Measurements from ENCODE around the gene MGMT. TPM values are rescaled to one million over a fixed set of nuclear protein-coding genes. Genes with fewer than 3 reads are reported as not detected.

Gene MGMT
- total RNA-seq, 1 donor from 2014 or later: 14.5 TPM

DNA sequence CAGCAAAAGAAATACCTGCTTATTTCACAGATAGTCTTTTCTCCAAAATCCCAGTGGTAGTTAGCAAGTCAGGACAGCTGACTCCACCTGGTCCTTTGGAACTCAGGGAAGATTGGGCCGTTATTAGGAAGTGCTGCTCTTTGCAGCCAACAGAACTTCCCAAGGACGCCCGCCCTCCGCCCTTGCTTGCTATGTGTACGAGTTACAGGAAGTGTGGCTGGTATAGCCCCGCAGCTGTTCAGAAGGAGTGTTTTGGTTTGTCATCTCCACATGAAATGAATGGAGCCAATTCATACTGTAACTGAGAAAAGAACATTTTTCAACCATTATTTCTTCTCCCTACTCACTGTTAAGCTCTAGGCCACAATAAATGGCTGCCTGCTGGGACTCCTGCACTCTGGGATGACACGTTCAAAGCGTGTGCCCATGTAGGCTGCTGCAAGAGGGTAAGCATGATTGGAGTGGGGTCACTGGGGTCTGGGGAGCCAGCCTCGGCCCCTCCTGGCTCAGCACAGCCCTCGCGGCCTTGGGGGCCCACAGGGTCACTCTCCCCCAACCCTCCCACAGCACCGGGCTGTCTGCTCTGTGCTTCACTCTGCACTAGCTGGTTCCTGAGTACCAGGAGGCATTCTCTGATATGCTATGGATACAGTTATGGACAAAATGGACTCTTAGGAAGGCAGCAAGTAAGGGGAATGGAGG, 253.0 kb downstream of the MGMT start:
- DNase-seq (ENCODE audit: missing footprints) (no peak), ATAC-seq (no peak)
- intact Hi-C loops (cut with DNase I): no loop called here

DNA sequence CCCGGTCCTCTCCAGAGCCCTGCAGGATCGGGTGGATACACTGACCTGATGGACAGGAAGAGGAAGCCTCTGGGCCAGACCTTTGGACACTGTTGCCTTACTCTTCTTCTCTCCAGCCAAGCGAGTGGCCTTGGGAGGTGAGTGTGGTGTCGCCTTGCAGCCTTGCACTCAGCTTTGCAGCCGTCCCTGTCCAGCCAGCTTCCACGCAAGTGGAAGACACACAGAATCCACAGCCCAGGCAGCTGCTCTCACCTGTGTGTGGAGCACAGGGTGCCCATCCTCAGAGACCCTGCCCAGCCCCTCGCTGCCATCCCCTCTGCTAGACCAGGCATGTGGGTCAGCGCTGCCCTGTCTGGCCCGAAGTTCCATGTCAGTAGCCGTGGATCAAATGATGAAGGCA, 258.0 kb downstream of the MGMT start:
- intact Hi-C loops (cut with DNase I): no loop called here
- no peak for DNase-seq (ENCODE audit: missing footprints)
- ATAC-seq: no peak

DNA sequence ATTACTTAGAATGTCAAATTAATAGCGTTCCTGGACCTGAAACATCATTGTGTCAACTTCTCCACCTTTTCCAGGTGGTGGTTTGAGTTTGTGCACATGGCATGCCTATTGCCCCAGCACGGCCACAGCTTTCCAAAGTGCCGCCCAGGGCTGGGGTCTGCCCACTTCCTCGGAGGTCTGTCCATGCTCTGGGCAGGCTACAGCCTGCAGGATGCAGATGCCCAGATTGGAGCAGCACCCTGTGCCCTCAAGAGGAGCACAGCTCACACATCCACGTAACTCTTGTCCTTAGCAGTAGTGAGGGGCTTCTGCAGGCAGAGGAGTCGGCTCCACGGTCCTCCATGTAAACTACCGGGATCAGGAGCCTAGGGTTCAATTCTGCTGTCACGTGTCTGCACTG, 258.4 kb downstream of the MGMT start:
- no peak for DNase-seq (ENCODE audit: missing footprints)
- ATAC-seq: no peak
- intact Hi-C loops (cut with DNase I): no loop called here

DNA sequence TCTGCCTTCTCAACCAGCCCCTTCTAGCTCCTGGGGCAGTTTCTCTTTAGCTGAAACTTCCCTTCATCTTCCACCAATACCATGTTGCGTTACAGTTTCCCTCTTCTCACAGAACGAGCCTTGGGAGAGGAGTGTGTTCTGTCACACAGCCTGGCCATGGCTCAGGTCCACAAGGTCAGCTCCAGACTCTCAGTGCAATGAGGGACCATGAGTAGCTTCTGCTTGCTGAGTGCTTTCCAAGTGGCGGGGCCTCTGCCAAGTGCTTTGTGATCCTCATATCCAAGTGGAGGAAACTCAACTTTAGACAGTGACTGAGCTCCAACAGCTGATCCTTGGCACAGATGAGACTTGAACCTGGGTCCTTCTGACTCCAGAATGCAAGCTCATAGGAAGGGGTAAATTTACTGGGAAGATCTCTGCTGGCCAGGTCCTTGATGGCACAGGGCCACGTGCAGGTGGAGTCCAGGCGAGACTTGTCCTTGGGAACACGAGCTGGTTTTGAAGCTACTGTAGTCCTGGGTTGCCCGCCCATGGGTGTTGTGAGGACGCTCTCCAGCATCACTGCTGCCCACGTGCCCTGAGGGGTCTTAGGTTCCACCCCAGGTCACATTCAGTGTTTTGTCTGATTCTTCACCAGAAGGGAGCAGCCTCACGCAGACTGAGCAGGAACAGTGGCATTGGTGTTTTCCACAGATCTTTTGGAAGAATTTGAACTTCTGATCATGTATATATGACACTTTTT, 259.0 kb downstream of the MGMT start:
- no peak for ATAC-seq

DNA sequence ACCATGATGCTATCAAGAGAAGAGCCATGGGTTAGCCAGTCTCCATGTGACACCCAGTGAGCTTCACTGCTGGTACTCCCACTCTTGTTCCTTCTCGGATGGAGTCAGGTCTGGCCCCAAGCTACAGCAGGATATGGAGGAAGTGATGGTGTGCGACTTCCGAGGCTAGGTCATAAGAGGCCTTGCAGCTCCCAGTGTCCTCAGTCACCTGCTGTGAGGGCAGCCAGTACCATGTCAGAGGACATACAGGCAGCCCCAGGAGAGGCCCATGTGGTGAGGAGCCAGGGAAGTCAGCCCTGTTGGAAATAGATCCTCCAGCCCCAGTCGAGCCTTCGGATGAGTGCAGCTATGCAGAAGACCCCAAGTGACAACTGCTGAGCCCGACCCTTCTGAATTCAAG, 260.0 kb downstream of the MGMT start:
- ATAC-seq (no peak), DNase-seq (ENCODE audit: missing footprints) (no peak)
- intact Hi-C loops (cut with DNase I): no loop called here

More for the DNA sequence above, 259.0 kb downstream of the MGMT start:
- DNase-seq (ENCODE audit: missing footprints): no peak
- intact Hi-C loops (cut with DNase I): no loop called here

DNA sequence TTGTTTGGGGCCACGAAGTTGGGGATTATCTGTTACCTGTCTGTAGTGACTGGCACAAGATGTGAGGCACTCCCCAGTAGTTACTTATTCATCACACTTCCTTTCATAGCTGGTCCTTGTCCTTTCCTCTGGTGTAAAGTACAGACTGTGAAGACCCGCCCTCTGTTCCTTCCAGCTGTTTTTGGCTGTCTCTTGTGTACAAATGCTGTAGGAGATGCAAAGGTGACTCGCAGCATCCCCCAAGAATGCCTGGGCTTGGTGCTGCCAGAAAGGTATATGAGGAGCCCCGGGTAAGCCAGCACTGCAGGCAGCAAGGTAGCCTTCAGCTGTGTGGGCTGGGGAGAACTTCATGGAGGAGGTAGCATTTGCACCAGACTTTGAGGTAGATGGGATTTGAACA, 260.5 kb downstream of the MGMT start:
- DNase-seq (ENCODE audit: missing footprints) (no peak), ATAC-seq (no peak)
- intact Hi-C loops (cut with DNase I): no loop called here

DNA sequence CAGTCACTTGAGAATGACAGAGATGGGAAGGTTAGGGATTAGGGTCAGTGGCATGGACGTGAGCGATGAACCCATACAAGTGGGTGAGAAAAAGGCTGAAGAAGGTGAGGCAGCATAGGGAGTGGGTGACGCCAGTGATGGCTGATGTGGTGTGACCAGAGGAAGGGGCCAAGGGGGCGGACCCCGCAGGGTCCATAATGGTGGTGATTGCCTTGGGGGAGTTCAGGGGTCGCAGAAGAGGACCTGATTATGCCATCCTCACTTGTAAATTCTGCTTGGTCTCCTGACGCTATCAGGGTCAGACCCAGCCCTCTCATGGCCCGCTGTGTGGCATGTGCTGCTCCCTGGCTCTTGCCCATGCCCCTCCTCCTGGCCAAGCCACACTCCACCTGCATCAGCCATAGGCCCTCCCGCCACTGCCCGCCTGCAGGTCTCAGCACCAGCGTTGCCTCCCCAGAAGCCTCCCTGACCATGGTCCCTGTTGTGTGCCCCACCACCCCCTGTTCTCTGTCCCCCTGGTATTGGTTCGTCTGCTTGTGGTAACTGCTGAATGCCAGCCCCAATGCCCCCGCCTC, 261.3 kb downstream of the MGMT start:
- intact Hi-C loops (cut with DNase I): no loop called here
- DNase-seq (ENCODE audit: missing footprints): no peak
- no peak for ATAC-seq

DNA sequence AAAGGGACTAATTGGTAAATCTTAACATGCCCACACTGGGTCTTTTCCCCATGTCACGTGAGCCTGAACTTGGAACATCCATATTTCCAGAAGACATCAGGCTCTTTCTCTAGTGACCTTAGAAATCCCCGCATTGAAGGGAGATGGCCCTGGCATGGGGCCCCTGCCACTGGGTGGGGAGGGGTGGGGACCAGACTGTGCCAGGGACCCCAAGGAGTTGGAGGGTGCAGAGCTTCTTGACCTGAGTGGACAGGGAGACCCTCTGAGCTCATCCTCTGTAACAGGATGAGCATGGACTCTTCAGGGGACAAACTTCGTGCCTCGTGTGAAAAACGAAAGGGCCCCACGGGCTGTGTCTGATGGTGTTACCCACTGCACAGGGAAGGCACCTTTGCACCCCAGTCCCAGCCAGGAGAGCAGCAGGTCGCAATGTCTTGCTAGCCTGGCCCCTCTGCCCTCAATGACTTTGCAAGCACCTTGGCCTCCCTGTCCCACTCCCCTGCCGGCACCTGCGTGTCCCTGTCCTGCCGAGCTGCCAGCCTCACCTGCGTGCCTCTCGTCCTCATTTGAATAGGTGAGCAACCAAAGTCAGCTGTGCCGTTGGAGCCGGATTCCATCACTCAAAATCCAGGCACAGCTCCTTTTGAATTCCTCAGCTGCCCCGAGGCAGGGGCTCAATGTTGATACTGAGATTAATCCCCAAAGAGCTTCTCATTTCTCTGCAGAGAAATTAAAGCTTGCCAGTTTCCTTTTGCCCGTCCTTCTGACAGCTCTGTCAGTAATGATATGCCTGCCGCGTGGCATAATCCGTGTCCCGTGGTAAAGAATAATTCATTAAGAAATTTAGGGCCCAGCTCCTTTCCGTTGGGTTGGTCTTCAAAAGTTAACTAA, 262.1 kb downstream of the MGMT start:
- DNase-seq (ENCODE audit: missing footprints): no peak
- ATAC-seq: no peak
- intact Hi-C loops (cut with DNase I): no loop called here

DNA sequence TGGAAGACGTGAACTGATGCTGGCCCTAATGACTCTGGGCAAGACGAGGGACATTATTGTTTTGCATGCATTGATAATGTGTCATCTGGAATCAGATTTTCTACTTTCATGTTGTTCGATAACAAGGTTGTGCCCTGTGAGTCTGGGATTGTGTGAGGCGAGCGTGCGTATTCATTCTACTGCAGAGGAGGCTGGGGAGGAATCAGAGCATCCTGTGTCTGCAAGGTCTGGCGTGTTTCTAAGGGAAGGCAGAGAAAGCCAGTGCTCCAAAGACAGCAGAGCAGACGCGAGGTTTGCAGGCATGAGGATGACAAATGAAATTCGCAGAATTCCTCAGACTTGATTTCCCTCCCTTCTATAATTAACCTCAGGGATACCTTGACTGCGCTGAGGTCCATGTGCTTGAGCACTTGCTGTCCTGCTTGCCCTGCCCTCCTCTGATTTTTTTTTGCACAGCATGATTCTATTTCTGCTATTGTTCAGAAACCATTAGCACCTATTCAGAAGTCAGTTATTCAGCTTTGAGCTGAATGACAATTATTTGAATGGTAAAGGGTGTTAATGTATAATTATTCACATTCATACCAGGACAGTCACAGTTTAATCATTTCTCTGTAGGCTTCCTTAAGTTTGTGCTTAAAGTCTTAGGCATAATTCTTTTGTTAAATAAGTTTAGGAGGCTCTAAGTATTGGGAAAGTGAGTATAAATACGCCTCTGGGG, 263.4 kb downstream of the MGMT start:
- ATAC-seq: no peak
- no peak for DNase-seq (ENCODE audit: missing footprints)
- intact Hi-C loops (cut with DNase I): no loop called here

DNA sequence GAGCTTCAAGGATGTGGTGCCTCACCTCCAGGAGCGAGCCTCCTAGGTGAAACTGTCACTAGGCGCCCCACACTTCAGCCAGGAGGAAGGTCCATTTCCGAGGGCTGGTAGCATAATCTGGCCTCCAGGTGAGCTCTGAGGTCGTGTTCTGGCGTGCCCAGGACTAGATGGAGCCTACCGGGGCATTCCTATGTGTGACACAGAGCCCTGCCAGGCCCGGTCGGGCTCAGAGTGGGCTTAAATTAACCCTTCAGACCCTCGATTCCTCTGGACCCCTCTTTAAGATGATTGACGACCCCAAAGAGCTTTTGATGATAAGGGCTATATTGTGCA, 263.9 kb downstream of the MGMT start:
- DNase-seq (ENCODE audit: missing footprints) (no peak), ATAC-seq (no peak)
- intact Hi-C loops (cut with DNase I): no loop called here

DNA sequence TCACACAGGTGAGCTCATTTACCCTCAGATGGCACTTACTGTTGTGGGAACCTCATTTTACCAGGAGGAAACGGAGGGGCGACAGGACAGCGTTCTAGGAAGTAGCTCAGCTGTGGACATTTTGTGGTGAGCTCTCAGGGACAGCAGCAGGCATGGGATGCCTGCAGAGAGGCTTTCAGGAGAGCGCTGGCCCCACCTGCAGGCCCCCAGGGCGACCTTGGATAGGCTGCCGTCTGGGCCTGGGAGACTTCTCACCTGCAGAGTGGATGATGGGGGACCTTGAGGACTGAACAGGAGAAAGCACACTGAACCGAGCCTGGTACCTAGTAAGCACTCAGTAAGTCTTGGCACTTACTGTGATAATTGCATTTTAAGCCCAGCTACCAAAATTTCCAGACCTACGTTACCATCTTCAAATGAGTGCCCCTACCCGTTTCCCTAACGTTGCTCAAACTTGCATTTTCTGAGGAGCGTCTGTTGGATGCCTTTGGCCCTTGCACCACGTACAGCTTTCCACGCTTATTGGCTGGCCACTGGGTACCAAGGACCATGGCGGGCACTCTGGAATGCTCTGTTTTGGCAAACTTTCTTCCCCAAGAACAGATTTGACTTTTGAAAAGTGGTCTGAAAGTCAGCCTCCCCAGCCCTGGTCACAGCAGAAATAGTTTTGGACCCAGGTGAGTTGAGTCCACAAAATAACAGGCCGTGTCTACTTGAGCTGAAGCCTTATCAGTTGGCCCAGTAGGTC, 273.7 kb downstream of the MGMT start:
- ATAC-seq: no peak
- intact Hi-C loops (cut with DNase I): no loop called here
- no peak for DNase-seq (ENCODE audit: missing footprints)

DNA sequence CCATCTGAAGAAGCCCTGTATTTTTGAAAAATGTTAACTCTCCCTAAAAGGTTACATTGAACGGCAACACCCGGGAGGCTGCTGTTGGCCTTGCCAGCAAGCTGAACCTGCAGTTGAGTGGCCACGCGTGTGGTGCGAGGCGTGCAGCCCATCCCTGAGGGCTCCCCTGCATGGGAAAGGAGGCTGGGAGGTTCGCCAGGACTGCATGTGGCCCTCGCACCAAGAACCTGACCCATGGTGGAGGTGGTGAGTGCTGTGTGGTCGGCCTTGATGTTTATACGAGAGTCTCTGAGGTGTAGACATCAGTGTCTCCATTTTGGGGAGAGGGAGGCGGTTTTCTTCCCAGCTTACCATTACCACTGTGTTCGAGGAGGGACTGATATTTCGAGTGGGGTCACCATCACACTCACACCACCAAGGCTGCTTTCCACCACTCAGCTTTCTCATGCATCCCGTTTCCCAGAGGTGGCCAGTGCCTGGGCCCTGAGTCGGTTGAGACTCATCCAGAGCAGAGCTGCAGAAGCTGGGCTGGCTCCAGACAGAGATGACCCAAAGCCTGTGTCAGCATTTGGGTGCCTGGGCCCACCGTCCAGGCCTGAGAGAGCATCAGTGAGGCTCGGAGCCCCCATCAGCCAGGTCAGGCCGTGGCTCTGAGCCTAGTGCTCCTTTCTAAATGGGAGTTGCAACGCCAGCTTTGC, 274.4 kb downstream of the MGMT start:
- intact Hi-C loops (cut with DNase I): no loop called here
- DNase-seq (ENCODE audit: missing footprints) (no peak), ATAC-seq (no peak)

DNA sequence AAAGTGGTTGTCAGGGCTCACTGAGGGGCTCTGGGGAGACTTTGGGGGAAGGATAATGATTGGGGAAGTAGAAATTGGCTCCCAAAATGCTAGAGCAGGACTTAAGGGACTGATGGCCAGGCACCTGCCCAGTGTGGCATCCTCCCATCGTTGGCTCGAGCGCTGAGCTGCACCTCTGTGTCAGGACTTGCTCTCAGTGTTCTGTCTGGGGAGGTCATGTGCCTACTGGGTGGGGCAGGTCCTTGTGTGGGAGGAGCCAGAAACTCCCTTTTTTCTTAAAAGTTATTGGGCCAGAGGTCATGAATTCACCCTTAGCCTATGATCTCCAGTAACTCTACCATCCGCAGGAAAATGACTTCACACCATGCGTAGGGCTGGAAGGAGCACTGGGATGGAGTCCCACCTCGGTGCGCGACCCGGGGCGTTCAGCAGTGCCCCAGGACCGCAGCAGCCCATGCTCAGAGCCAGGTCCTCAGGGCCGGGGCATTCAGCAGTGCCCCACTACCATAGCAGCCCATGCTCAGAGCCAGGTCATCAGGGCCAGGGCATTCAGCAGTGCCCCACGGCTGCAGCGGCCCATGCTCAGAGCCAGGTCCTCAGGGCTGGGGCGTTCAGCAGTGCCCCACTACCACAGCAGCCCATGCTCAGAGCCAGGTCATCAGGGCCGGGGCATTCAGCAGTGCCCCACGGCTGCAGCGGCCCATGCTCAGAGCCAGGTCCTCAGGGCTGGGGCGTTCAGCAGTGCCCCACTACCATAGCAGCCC, 275.1 kb downstream of the MGMT start:
- intact Hi-C loops (cut with DNase I): no loop called here
- no peak for DNase-seq (ENCODE audit: missing footprints)
- ATAC-seq: no peak

DNA sequence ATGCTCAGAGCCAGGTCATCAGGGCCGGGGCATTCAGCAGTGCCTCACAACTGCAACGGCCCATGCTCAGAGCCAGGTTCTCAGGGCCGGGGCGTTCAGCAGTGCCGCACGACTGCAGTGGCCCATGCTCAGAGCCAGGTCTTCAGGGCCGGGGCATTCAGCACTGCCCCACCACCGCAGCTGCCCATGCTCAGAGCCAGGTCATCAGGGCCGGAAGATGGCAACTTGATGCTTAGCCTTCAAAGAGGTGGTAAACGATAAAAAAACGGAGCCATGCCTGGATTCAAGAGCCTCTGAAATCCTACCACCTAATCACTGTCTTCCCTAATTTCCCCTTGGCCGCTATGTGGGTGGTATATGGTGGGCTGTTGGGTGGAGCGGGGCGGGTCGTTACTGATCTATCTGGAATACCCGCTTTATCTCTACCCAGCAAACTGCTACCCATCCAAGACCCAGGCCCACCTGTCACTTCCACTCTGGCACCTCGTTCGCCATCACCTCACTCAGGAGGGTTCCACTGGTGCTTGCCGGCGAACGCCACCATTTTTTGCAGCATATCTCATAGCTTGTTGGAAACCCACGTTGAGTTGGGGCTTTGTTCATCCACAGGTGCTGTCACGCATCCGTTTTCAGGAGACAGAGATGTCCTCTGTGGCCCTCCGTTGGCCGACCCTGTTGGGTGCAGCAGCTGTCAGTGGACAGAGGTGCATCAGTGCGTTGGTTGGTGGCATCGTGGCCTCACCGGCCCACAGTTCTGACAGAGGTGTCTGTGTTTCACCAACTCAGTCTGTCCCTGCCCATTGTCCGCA, 275.9 kb downstream of the MGMT start:
- DNase-seq (ENCODE audit: missing footprints) (no peak), ATAC-seq (no peak)
- intact Hi-C loops (cut with DNase I): no loop called here

DNA sequence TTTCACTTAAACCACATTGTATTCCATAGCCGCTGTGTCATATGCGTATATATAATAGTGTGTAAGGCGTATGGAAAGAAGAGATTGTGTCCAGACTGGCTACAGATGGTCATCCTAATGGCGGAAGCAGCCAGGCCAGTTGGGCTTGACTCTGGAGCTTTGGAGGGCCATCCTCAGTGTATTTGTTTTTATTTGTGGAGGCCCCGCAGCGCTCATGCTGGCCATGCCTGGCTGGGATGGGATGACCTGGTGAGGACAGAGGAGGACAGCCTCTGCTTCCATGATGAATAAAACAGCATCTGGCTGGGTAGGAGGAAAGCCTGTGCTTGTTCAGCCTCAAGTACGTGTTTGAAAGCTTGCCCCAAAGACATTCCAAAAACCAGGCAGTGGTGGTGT, 276.7 kb downstream of the MGMT start:
- DNase-seq (ENCODE audit: missing footprints) (no peak), ATAC-seq (no peak)
- intact Hi-C loops (cut with DNase I): no loop called here

Measured in Right ventricle myocardium inferior (tissue), 1 donor.